PC-9 (cell line): ENCODE measurements around the gene ISM1.

Source experiments
- CTCF ChIP-seq: fragments of 200-600 bp; sonication (generic); conservative IDR thresholded peaks from 2 replicates; pipeline ENCODE4 v1.6.1; 2017; ENCODE audit warnings: mixed run types, antibody characterized with exemption, mild to moderate bottlenecking, moderate library complexity
- EZH2 ChIP-seq: fragments of 200-600 bp; sonication (generic); IDR thresholded peaks from 2 replicates; pipeline ENCODE4 v1.8.0; 2017; ENCODE audit warnings: antibody characterized with exemption, low read depth

GRCh38 chr20:13289031-13289430 is 68.0 kb downstream of the ISM1 start:
- no peak for TF ChIP-seq CTCF
- TF ChIP-seq EZH2 = no peak
